KMS-11 (cell line): ENCODE measurements around the gene CAMTA1.
A peak's percentile ranks its signal among the peaks of the same experiment; 100 is the strongest.

Experiments used
- H2AFZ ChIP-seq: fragments of 200-600 bp; sonication (generic); 2 replicates; pipeline ENCODE4 v1.6.1; 2016; ENCODE audit warnings: antibody characterized with exemption, mixed run types, low read depth
- H3K27ac ChIP-seq: fragments of 200-600 bp; sonication (generic); 2 replicates; pipeline ENCODE4 v1.6.1; 2016; ENCODE audit warnings: mild to moderate bottlenecking, mixed run types
- H3K27me3 ChIP-seq: fragments of 200-600 bp; sonication (generic); 2 replicates; pipeline ENCODE4 v1.6.1; 2017; ENCODE audit warnings: mild to moderate bottlenecking, low read depth, mixed run types, moderate library complexity; ENCODE audit not compliant: insufficient read depth
- H3K36me3 ChIP-seq: fragments of 200-600 bp; sonication (generic); 2 replicates; pipeline ENCODE4 v1.6.1; 2017; ENCODE audit warnings: mild to moderate bottlenecking, mixed run types; ENCODE audit not compliant: insufficient read depth
- H3K4me1 ChIP-seq: fragments of 200-600 bp; sonication (generic); 2 replicates; pipeline ENCODE4 v1.6.1; 2016; ENCODE audit warnings: mild to moderate bottlenecking, low read depth, mixed run types; ENCODE audit not compliant: poor library complexity, severe bottlenecking
- H3K4me2 ChIP-seq: fragments of 200-600 bp; sonication (generic); 2 replicates; pipeline ENCODE4 v1.7.0; 2016; ENCODE audit warnings: mild to moderate bottlenecking, mixed run types
- H3K4me3 ChIP-seq: fragments of 200-600 bp; sonication (generic); IDR thresholded peaks from 2 replicates; pipeline ENCODE4 v1.6.1; 2017; ENCODE audit warnings: low read depth, low read length, mixed read lengths; ENCODE audit not compliant: insufficient read depth
- H3K79me2 ChIP-seq: fragments of 200-600 bp; sonication (generic); 2 replicates; pipeline ENCODE4 v1.6.1; 2016; ENCODE audit warnings: low read depth, mixed run types; ENCODE audit not compliant: insufficient read depth
- H3K9ac ChIP-seq: fragments of 200-600 bp; sonication (generic); 2 replicates; pipeline ENCODE4 v1.6.1; 2016; ENCODE audit warnings: mild to moderate bottlenecking, mixed run types
- H4K20me1 ChIP-seq: fragments of 200-600 bp; sonication (generic); 2 replicates; pipeline ENCODE4 v1.6.1; 2016; ENCODE audit warnings: mild to moderate bottlenecking, mixed run types; ENCODE audit not compliant: insufficient read depth
- CTCF ChIP-seq: fragments of 200-600 bp; sonication (generic); conservative IDR thresholded peaks from 2 replicates; pipeline ENCODE4 v1.6.1; 2017; ENCODE audit warnings: low read depth, mild to moderate bottlenecking, antibody characterized with exemption, low read length, moderate library complexity, mixed read lengths

Gene CAMTA1

GRCh38 chr1:7747605-7748004 lies 962.4 kb downstream of the CAMTA1 start:
- no peaks in the 10 kb centered on the region for H3K79me2 ChIP-seq
- H3K4me1 ChIP-seq = no peaks in the 10 kb centered on the region
- H2AFZ ChIP-seq = no peak overlapping the region
- H3K27me3 ChIP-seq = no peaks in the 10 kb centered on the region
- no peak overlapping the region for H3K27ac ChIP-seq
- TF ChIP-seq CTCF = no peak
- no peaks in the 10 kb centered on the region for H3K36me3 ChIP-seq
- no peaks in the 10 kb centered on the region for H4K20me1 ChIP-seq
- H3K4me3 ChIP-seq = no peak overlapping the region
- no peak overlapping the region for H3K4me2 ChIP-seq
- no peak overlapping the region for H3K9ac ChIP-seq

DNA sequence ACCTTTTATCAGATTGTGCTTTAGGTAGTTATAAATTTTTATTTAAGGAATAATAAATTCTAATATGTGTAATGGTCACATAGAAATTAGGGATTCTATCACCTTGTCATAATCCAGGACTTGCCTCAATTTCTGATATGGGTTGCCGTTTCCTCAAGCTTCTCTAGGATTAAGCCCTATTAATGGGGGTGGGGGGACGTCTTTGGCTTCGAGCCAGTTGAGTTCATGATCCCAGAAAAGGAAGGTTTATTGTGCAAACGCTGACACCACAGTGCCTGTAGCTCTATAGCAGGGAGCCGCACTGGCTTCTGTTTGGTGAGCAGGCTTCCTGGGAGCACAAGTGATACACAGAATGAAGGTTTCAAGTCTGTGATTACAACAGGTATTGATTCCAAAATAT lies 963.9 kb downstream of the CAMTA1 start:
- Histone ChIP-seq H3K27me3 (no peaks in the 10 kb centered on the region), H3K79me2 (no peaks in the 10 kb centered on the region), H3K27ac (no peak overlapping the region)

GRCh38 chr1:7751174-7751573 lies 965.9 kb downstream of the CAMTA1 start:
- Histone ChIP-seq H3K4me3 (no peak overlapping the region), H3K27me3 (no peaks in the 10 kb centered on the region), H3K4me1 (no peaks in the 10 kb centered on the region), H3K4me2 (no peak overlapping the region), H4K20me1 (no peaks in the 10 kb centered on the region), H3K27ac (no peak overlapping the region), H3K79me2 (no peaks in the 10 kb centered on the region), H3K9ac (no peak overlapping the region), H3K36me3 (no peaks in the 10 kb centered on the region), H2AFZ (no peak overlapping the region)
- TF ChIP-seq CTCF = no peak

More for the DNA sequence above, 963.9 kb downstream of the CAMTA1 start:
- Histone ChIP-seq H4K20me1 (no peaks in the 10 kb centered on the region), H3K4me1 (no peaks in the 10 kb centered on the region), H3K4me3 (no peak overlapping the region), H3K4me2 (no peak overlapping the region), H3K36me3 (no peaks in the 10 kb centered on the region), H3K9ac (no peak overlapping the region), H2AFZ (no peak overlapping the region)
- no peak for TF ChIP-seq CTCF

- no peak overlapping the region for H3K4me3 ChIP-seq
- H3K27me3 ChIP-seq = no peaks in the 10 kb centered on the region
- H3K4me2 ChIP-seq = no peak overlapping the region
- H3K4me1 ChIP-seq = no peaks in the 10 kb centered on the region
- no peak overlapping the region for H3K27ac ChIP-seq
- H3K9ac ChIP-seq = no peak overlapping the region
- no peaks in the 10 kb centered on the region for H4K20me1 ChIP-seq
- TF ChIP-seq CTCF = peak; percentile 95
- peak overlapping the region; percentile 21; the same call in 1 of the 2 replicates for H2AFZ ChIP-seq
- H3K36me3 ChIP-seq = no peaks in the 10 kb centered on the region
- no peaks in the 10 kb centered on the region for H3K79me2 ChIP-seq
Observed at GRCh38 chr1:7752512-7753417, 967.5 kb downstream of the CAMTA1 start.
